Measurements from ENCODE around the gene ACKR4.

GRCh38 chr3:132587401-132587800 lies 9.7 kb upstream of the ACKR4 start:
- TF ChIP-seq, protein P1, sequence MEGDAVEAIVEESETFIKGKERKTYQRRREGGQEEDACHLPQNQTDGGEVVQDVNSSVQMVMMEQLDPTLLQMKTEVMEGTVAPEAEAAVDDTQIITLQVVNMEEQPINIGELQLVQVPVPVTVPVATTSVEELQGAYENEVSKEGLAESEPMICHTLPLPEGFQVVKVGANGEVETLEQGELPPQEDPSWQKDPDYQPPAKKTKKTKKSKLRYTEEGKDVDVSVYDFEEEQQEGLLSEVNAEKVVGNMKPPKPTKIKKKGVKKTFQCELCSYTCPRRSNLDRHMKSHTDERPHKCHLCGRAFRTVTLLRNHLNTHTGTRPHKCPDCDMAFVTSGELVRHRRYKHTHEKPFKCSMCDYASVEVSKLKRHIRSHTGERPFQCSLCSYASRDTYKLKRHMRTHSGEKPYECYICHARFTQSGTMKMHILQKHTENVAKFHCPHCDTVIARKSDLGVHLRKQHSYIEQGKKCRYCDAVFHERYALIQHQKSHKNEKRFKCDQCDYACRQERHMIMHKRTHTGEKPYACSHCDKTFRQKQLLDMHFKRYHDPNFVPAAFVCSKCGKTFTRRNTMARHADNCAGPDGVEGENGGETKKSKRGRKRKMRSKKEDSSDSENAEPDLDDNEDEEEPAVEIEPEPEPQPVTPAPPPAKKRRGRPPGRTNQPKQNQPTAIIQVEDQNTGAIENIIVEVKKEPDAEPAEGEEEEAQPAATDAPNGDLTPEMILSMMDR (conservative IDR thresholded peaks at IDR 0.05; ENCODE audit: low read length), result no peak
- TF ChIP-seq EZH2phosphoT487 (IDR thresholded peaks at IDR 0.05; ENCODE audit: borderline replicate concordance), result no peak

Measured in Loucy (cell line).